Kidney capillary endothelial cell (primary cell): ENCODE data around the gene ADGRV1.
"Not testable (repeated sequence)": the region's sequence is repeated elsewhere in the genome, so short reads cannot be mapped to it uniquely, and the experiment has no call there.

ENCODE experiments used
- DNase-seq: peaks from one replicate; pipeline ENCODE4 v3.0.0-alpha.2; 2018; ENCODE audit warnings: low spot score

The ADGRV1 gene

DNA sequence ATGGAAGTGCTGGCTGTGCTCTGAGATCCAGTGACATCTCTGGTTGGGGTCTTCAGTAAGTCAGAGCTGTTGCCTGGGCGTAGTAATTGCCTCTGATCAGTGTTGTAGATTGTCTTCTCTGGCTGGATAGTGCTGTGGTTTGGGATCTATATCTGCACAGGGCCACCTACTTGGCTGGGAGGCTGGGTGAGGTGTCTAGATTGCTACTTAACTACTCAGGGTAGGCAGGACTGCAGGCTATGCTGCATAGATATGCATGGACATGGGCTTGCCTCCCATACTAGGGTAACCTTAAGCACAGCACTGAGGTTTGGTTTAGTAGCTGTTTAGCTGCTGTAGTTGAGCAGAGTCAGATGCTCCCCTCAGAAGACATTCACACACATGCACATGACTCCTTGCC lies 181.0 kb downstream of the ADGRV1 start:
- no peak for DNase-seq

DNA sequence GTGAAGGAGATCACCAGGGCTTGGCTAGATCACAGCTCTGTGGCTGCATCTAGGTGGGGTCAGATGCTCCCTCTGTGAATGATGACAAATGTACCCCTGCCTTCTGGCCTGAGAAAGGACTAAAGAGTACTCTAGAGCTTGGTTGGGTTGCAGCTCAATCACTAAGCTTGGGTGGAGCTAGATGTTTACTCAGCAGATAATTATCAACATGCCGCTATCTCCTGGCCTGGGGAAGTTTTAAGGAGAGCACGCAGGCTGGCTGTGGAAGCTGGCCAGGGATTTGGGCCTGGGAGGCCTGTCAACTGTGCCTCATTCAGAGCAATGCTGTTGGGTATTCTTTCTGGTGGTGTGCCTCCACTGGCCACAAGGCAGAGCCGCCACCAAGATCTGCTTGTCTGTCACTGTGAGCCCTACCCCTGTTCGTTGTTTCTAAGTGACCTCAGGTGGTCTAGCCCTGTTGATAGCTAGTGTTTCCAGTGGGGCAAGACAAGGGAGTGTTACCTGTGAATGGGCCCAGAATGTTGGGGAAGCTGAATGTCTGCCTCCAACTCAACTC lies 181.7 kb downstream of the ADGRV1 start:
- no peak for DNase-seq

DNA sequence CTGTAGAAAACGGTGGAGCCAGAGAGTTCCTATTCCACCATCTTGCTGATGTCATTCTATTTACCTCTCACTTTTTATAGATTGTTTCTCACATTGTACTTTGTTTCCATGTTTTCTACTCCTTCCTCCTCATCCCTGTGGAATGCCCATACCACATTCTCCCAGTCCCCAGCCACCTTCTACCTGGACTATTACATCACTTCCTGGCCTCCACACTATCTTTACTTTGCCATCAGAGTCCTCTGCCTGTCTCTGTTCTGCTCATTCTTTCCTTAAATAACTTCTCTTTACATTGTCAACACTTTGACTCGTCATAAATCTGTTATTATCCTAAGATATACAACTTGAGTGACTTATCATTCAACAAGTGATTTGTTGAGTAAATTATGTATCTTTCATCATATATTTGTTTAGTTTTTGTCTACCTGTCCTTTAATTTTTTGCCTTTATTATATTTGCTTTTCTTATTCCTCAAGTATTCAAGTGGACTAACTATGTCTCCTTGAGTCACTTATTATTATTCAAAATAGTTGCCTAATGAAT lies 182.5 kb downstream of the ADGRV1 start:
- DNase-seq = no peak

DNA sequence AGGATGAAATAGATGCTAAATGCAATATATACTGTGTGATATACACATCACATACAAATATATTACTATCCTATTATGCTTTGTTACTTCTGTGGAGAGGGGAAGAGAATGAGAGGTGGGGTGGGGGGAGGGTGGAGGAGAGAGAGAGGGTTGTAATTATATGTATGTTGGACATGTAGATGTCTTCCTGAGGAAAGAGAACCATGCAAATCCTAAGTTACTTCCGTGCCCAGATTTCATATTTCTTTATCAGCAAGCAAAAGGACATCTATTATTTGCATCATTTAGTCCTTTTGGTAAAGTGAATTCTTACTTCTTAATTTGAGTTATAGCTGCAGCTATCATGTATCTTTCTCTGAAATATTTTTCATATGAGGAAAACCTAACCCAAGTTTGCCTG lies 187.5 kb downstream of the ADGRV1 start:
- DNase-seq = no peak

DNA sequence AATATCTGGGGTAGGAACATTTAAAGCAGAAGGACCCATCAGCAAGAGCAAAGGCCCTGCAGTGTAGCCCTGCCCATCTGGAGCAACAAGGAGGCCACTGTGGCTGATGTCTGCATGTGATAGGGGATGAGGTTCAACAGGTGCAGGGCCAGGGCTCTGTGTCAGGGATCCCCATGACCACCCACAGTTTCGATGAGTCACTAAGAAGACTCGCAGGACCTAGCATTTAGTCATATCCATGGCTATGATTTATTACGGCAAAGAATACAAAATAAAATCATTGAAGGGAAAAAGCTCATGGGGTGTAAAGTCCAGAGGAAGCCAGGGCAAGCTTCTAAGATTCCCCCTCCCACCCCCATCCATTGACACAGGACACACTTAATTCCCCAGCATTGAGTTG lies 188.6 kb downstream of the ADGRV1 start:
- DNase-seq = no peak

DNA sequence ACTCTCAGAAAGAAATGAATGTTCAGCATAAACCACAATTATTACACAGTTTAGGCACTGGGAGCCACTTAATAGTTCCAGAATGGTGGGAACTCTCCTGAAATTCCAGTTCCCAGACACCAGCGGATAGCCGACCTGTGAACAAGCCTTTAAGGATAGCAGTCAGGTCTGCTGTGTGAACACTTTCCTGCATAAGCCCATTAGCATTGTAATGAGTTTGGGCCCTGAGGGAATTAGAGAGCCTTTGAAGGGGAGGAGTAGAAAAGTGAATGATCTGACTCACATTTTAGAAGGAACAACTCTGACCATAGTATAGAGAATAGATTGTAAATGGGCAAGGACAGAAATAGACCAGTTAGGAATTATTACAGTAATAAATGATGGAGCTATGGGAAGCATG lies 189.1 kb downstream of the ADGRV1 start:
- DNase-seq = no peak

DNA sequence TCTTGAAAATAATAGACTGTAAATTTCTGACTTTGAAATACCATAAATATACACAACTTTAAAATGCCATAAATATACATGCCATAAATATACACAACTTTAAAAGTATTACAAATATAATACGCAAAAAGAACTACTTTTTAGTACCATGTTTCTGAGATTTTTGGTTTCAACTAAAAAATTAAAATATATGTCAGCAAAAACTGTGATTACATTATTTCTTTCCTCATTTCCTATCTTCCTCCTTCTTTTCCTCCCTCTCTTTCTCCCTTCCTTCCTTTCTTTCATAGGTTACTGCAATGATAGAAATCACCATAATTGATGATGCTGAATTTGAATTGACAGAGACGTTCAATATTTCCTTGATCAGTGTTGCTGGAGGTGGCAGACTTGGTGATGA lies 200.5 kb downstream of the ADGRV1 start:
- DNase-seq = no peak

DNA sequence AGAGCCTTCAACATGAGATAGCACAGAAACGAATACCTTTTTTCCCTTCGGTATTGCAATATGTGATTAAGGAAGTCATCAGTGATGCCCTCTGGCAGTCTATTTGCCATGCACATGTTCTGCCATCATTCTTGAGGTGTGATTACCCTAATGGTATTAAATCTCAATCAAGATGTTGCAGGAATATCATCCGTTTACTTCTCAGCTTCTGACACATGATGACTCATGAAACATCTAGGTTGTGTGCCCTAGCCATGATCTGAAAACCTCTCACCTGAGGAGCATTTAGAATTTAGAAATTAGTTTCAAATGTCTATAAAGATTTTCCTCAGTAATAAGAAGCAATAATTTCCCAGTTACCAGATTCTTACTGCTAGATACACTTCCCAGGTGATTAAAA lies 209.1 kb downstream of the ADGRV1 start:
- DNase-seq = no peak

DNA sequence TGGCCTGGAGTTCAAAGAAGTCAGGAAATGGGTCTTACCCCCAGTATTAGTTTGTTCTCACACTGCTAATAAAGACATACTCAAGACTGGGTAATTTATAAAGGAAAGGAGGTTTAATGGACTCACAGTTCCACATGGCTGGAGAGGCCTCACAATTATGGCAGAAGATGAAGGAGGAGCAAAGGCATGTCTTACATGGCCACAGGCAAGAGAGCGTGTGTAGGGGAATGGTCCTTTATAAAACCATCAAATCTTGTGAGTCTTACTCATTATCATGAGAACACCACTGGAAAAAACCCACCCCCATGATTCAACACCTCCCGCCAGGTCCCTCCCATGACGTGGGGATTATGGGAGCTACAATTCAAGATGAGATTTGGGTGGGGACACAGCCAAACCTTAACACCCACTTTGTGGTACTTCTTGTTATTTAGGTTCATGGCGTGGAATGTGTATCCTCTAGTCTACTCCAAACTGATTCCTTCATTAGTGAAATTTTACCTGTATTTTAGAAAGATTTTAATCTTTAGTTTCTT lies 211.5 kb downstream of the ADGRV1 start:
- DNase-seq = not testable (repeated sequence)

DNA sequence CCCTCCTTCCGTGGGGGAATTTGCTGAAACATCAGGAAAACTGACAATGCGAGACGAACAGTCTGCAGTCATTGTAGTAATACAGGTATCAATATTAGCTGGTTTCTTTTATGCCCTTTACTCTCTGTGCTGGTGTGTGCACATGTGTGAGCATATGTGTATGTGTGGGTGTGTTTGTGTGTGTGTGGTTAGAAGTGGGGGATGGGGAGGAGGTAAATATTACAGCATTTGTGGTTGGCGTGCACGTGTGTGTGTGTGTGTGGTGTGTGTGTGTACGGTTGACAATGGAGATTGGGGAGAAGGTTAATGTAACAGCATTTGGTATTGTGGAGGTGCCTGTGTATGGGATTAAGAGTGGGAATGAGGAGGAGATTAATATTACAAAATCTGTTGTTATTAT lies 219.4 kb downstream of the ADGRV1 start:
- DNase-seq = no peak

DNA sequence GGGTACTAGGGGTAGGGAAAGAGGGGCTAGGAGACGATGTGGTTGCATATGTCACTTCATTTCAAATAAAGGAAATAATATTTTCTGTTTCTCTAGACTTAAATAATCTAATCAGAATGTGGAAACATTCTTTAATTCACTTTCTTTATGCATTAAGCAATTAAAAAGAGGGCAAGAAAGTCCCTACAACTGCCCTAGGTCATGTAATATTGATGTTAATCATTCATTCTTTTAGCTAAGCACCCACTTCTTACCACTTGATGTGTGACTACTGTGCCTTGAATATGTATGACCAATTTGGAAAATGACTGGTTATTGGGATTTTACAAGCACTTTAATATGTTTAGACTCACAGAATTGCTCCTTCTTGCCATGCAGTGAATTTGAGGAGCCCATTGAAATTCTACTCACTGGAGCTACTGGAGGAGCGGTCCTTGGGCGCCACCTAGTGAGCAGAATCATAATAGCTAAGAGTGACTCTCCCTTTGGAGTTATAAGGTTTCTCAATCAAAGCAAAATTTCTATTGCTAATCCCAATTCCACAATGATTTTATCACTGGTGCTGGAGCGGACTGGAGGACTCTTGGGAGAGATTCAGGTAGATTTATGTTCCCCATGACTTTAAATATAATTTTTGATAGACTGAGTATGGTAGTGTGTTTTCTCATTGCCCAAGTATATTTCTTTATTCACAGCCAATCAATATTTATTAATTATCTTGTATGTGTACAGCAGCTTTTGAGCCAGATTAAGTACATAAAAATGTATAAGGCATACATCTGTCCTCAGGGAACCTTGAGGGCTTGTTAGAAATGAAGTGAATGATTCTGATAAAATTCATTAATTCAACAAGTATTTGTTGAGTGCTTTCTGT lies 225.1 kb downstream of the ADGRV1 start:
- peak; percentile 64 for DNase-seq

DNA sequence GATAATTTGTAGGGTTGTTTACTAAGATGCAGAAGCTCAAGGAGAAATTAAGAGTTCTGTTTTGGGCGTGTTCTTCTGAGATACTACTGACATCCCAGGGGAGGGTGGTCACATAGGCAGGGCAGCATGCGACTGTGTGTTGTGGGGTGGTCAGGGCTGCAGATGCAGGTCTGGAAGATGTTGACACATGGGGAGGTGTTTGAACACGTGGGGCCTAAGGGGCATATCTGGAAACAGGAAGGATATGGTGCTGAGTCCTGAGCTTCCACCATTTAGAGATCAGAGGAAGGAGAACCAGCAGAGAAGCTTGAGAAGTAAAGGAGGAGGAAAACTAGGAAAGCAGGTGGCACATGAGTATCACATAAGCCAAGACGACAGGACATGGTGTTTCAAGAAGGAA lies 228.2 kb downstream of the ADGRV1 start:
- no peak for DNase-seq

DNA sequence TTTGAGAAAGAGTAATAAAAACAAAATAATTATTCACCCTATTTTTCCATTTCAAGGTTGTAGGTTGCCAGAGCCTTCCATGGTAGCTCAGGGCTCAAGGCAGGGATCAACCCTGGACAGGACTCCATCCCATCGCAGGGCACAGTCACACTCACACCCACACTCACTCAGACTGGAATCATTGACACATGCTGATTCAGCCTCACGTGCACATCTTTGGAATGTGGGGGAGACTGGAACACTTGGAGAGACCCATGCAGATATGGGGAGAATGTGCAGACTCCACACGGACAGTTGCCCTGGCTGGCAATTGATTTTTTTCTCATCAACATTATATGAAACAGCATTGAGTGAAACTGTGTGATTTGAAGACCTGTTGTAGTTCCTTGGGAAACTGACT lies 234.1 kb downstream of the ADGRV1 start:
- no peak for DNase-seq

DNA sequence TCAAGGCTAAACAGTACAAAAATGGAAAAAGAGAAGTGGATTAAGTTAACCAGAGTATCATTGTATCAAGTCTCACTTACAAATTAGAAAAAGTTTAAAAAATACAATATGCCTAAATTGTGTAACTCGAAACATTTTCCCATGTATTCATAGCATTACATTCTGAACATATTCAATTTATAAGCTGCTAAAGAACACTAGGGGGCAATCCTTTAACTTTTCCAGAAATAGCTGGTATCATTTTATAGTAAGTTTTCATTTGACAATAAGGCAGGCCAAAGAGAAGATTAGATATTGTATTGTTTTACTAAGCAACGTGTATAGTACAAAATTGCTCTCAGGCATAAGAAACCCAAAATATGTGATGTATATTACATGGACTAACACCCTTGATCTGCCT lies 234.6 kb downstream of the ADGRV1 start:
- DNase-seq = no peak

DNA sequence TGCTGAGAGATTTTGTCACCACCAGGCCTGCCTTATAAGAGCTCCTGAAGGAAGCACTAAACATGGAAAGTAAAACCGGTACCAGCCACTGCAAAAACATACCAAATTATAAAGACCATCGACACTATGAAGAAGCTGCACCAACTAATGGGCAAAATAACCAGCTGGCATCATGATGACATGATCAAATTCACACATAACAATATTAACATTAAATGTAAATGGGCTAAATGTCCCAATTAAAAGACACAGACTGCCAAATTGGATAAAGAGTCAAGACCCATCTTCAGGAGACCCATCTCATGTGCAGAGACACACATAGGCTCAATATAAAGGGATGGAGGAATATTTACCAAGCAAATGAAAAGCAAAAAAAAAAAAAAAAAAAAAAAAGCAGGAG lies 238.3 kb downstream of the ADGRV1 start:
- not testable (repeated sequence) for DNase-seq

DNA sequence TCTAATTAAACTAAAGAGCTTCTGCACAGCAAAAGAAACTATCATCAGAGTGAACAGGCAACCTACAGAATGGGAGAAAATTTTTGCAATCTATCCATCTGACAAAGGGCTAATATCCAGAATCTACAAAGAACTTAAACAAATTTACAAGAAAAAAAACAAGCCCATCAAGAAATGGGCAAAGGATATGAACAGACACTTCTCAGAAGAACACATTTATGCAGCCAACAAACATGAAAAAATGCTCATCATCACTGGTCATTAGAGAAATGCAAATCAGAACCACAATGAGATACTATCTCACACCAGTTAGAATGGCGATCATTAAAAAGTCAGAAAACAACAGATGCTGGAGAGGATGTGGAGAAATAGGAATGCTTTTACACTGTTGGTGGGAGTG lies 241.5 kb downstream of the ADGRV1 start:
- DNase-seq = not testable (repeated sequence)

DNA sequence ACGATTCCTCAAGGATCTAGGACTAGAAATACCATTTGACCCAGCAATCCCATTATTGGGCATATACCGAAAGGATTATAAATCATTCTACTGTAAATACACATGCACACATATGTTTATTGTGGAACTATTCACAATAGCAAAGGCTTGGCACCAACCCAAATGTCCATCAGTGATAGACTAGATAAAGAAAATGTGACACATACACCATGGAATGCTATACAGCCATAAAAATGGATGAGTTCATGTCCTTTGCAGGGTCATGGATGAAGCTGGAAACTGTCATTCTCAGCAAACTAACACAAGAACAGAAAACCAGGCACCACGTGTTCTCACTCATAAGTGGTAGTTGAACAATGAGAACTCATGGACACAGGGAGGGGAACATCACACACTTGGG lies 241.9 kb downstream of the ADGRV1 start:
- not testable (repeated sequence) for DNase-seq

DNA sequence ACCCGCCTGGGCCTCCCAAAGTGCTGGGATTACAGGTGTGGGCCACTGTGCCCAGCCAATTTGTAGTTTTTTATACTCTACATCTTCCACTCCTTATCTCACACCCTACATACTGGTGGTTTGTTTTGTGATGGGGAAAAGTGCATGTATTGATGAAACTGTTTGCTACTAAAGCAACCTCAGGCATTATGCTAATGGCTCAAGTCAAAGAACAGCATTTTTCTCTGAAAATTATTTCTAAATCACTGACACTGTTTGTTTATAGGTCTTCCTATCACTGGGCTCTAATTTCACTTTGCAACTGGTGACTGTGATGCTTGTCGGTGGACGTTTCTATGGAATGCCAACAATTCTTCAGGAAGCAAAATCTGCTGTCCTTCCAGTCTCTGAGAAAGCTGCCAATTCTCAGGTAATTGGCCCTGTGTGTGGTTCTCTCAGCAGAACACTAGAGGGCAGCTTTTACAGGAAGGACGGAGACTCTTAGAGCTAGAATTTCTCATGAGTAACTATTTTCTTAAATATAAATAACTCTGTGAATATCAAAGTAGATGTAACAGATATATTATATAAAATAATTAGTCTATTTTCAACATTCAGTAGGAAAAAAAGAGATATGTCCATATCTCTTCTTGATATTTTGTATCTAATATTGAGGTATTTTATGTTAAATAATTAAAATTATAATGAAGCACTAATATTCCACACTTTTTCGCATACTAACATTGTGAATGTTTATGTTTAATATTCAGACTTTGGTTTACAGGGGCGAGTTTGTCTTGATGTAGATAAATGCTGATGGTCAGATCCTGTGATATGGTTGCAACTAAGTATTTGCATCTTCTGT lies 244.1 kb downstream of the ADGRV1 start:
- peak; percentile 38 for DNase-seq

DNA sequence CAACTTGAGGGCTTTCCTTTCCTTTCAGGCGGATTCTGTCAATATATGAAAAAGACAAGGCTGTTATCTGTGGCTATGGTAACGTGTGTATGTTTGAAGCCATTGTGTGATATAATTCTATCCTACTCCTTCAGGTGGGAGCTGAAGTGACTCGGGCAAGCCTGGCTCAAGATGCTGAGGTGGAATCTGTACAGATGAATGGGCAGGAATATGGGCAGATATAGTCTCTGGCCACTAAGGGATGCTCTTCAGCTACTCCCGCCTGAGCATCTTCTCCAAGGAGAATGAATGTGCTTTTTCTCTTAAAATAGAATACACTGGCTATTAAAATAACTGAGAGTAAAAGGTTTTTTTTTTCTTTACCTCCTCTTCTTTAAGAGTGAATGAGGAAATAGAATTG lies 244.8 kb downstream of the ADGRV1 start:
- no peak for DNase-seq

DNA sequence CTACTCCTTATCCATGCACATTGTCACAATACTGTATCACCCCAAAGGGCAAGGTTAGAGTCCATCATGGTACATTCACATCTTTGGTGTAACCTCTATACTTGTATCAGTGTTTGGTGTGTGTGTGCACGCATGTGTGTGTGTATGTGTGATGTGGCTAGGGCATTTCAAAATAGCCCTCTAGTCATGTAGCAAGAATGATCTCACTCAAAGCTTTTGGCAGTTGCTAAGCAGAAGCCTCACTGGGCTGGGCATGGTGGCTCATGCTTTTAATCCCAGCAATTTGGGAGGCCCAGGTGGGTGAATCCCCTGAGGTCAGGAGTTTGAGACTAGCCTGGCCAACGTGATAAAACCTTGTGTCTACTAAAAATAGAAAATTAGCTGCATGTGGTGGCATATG lies 245.3 kb downstream of the ADGRV1 start:
- DNase-seq = no peak

DNA sequence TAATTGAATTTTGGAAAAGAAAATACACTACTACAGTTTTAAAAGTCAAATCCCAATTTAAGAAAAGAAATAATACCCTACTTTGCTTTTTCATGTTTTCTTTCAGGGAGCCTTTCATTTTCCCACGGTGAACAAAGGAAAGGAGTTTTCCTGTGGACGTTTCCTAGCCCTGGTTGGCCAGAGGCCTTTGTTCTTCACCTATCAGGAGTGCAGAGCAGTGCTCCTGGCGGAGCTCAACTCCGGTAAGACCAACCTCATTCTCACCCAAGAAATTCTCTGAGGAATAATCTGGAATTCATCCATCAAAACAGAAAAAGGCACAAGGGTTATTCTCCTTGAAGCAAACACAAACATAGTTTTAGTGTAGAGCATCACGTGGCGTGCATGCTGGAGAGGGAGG lies 248.9 kb downstream of the ADGRV1 start:
- DNase-seq = no peak

DNA sequence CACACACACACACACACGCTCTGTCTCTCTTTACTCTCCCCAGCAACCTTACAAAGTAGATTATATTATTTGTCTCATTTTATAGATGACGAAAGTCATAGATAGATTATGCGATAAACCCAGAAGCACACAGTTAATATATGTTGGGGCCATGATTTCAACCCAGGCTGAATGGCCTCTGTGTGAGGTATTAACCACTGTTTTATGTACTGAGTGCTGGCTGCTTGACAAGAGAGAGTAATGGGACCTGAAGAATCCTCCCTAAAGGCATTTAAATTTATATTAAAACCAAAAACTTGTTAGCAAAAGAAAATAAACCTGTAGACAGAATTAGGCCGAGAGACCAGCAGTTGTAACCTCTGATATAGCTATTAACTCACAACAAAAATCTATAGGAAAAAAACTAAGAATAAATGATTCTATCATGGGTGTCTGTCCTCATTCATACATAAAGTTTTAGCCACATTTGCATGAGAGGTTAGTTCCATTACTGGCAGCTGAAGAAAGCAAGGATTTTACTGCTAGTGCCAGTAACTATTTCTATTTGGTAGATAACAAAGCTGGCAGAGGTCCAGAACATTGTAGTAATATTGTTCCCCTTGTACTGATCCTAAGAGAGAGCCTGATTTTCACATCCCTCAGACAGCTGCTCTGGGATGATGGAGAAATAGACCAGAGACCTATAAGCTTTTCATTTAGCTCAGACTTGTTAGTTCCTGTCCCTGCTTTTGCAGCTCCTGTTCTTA lies 250.9 kb downstream of the ADGRV1 start:
- no peak for DNase-seq
